Adrenal gland (tissue), 12 donors: ENCODE data around the gene MIA2. TPM values are rescaled to one million over a fixed set of nuclear protein-coding genes. Genes with fewer than 3 reads are reported as not detected.

ENCODE experiments used
- DNase-seq, 7 donors: peaks; one replicate each; pipeline ENCODE4 v3.0.0-alpha.2; 2019 to 2020
- H3K27ac ChIP-seq, 5 donors: fragments of 200-600 bp; sonication (generic) in 4 of 5; 1 replicate in 3 of 5; 2 replicates in 2 of 5; pipeline versions ENCODE4 v1.5.1 to v1.8.0; 2016 to 2020; ENCODE audit warnings: mild to moderate bottlenecking in 1 of 5
- H3K27me3 ChIP-seq: fragments of 200-600 bp; 2 replicates; pipeline ENCODE4 v1.8.0; 2021
- H3K36me3 ChIP-seq, 2 donors: fragments of 200-600 bp; replicated peaks in 1 of 2; 1 replicate in 1 of 2; 2 replicates in 1 of 2; pipeline versions ENCODE4 v1.5.1 to v1.8.0; 2018 to 2022
- H3K4me1 ChIP-seq, 2 donors: fragments of 200-600 bp; replicated peaks in 1 of 2; 1 replicate in 1 of 2; 2 replicates in 1 of 2; pipeline versions ENCODE4 v1.5.1 to v1.8.0; 2018 to 2021
- H3K4me3 ChIP-seq, 4 donors: fragments of 200-600 bp; sonication (generic) in 3 of 4; one replicate each; pipeline ENCODE4 v1.5.1; 2016 to 2018
- H3K9me3 ChIP-seq, 3 donors: fragments of 200-600 bp; sonication (generic) in 1 of 3; replicated peaks in 1 of 3; 1 replicate in 2 of 3; 2 replicates in 1 of 3; pipeline versions ENCODE4 v1.5.1 to v1.8.0; 2016 to 2021
- CTCF ChIP-seq, 6 experiments: fragments of 450-650 bp in 4 of 6; fragments of 200-600 bp in 2 of 6; sonication (generic) in 1 of 6; IDR thresholded peaks; 1 replicate in 5 of 6; 2 replicates in 1 of 6; pipeline versions ENCODE4 v1.5.1 to v1.8.0; 2016 to 2021; ENCODE audit warnings: antibody characterized with exemption in 6 of 6, mild to moderate bottlenecking in 2 of 6, moderate library complexity in 1 of 6
- POLR2A ChIP-seq, 2 donors: fragments of 450-650 bp; IDR thresholded peaks; one replicate each; pipeline ENCODE4 v1.6.1; 2017; ENCODE audit warnings: antibody characterized with exemption in 2 of 2, mild to moderate bottlenecking in 2 of 2, moderate library complexity in 1 of 2
- WGBS, 4 donors: extraction: QIAGEN DNeasy Blood & Tissue Kit in 2 of 4; methylation state at CpG; one replicate each; pipeline versions ENCODE4 v1.1.5 to v1.1.7; 2013 to 2017; 5-methylcytosine and 5-hydroxymethylcytosine counted together
- intact Hi-C, 2 donors: fragments of 100-400 bp; cut with DNase I; formaldehyde crosslinking; loops; one replicate each; pipeline versions ENCODE4 v1.14.1 to v1.15.0; 2022 to 2023
- polyA plus RNA-seq, 3 donors: library from polyadenylated mRNA; stranded (reverse); fragments of 200-250 nt in 2 of 3; fragments of 350-450 nt in 1 of 3; fragmentation: Illumina TruSeq in 1 of 3; extraction: RNeasy Lipid Tissue Mini Kit (QIAGEN cat#74804) in 1 of 3; gene quantifications; one replicate each; pipeline ENCODE4 v1.2.3, GENCODE V29; 2013 to 2014
- total RNA-seq, 9 donors: library from RNA; depleted of rRNA in 4 of 9; stranded (reverse); fragments of >200 nt in 4 of 9; fragments of 120-200 nt in 1 of 9; fragmentation: NEBNext Ultra II Directional in 1 of 9; extraction: Animal tissue kit (Norgen Biotek cat#: 25700) in 1 of 9; gene quantifications; one replicate each; pipeline versions ENCODE4 v1.1.0 to v1.2.4, GENCODE V29; 2013 to 2023
- donor health status: healthy with polysubstance abuse.
- donor health status: Bipolar disorder and iron deficiency.
- donor health status: DM: yes; HTN: yes; CAD: no.
- donor health status: DM: no; HTN: no; CAD: no.
- donor health status: DM: no; HTN: no; CAD: no.
- donor health status: DM: yes; HTN: yes; CAD: no.

Gene MIA2
- total and polyA plus RNA-seq, 12 donors: 24.8 to 62.0 (median 41.5) TPM

GRCh38 chr14:39423793-39424192 is 190.1 kb downstream of the MIA2 start:
- H3K4me3 ChIP-seq: no peak overlapping the region
- no peaks in the 10 kb centered on the region for H3K27me3 ChIP-seq
- intact Hi-C loops: loop anchor here in 1 of 2 donors (10.0 kb wide), 1 partner anchor 49 kb away; no protein-coding TSS in a partner anchor
- H3K36me3 ChIP-seq: no peaks in the 10 kb centered on the region
- TF ChIP-seq POLR2A (IDR thresholded peaks at IDR 0.05): no peak
- no peak for TF ChIP-seq CTCF (IDR thresholded peaks at IDR 0.05)
- no peak overlapping the region for H3K27ac ChIP-seq
- peaks cover 12 to 55% of the 10 kb centered on the region in 2 donors for H3K4me1 ChIP-seq
- DNase-seq: no peak
- WGBS, 4 donors: 89 to 91% (median 91%) methylated on average over 3 of the region's 3 CpGs
- no peaks in the 10 kb centered on the region for H3K9me3 ChIP-seq

DNA sequence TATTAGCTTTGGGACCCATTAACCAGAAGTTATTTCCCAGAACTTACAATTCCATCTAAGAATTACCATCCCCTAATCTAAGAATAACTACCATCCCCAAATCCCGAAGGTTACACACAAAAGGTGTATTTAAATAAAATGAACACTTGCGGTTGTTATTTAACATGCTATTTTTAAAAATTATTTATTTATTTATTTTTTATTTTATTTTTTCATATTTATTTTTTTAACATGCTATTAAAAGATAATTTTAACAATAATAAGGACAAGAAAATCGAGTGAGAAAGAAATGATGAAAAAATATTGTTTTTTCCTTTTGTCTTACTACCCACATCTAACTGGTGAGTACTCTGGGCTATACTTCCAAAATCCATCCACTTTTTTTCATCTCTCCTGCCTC is 192.2 kb downstream of the MIA2 start:
- Histone ChIP-seq H3K36me3 (no peaks in the 10 kb centered on the region), H3K27me3 (no peaks in the 10 kb centered on the region), H3K4me1 (peaks cover 25 to 69% of the 10 kb centered on the region in 2 donors), H3K9me3 (no peaks in the 10 kb centered on the region), H3K4me3 (no peak overlapping the region), H3K27ac (no peak overlapping the region)
- intact Hi-C loops: loop anchor here in 1 of 2 donors (10.0 kb wide), 1 partner anchor 51 kb away; no protein-coding TSS in a partner anchor
- no peak for TF ChIP-seq CTCF (IDR thresholded peaks at IDR 0.05)
- 88 to 90% (median 90%) methylated on average over 3 of the region's 3 CpGs for WGBS, 4 donors
- no peak for DNase-seq

DNA sequence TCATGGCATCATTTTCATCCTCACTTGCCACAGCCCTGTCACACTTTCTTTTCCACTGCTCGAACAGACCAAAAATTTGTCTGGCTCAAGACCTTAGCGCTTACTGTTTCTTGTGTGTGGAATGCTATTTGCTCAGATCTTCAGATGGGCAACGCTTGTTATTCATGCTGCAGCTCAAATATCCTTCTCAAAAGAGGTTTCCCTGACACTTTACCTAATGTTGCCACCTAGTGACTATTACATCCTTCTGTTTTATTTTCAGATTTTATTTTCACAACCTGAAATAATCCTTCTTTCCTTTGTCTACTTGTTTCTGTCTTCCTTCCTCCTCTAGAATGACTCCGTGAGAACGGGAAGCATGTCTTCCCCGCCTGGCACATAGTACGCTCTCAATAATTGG is 192.9 kb downstream of the MIA2 start:
- H3K4me1 ChIP-seq: peaks cover 25 to 69% of the 10 kb centered on the region in 2 donors
- peak in 1 of 2 donors; percentile 16 for TF ChIP-seq POLR2A (IDR thresholded peaks at IDR 0.05)
- TF ChIP-seq CTCF (IDR thresholded peaks at IDR 0.05): peak in 5 of 6 experiments; percentile 20 to 50 (median 40)
- H3K36me3 ChIP-seq: no peaks in the 10 kb centered on the region
- WGBS, 4 donors: 28 to 33% (median 32%) methylated on average over 7 of the region's 7 CpGs
- no peak for DNase-seq
- H3K27me3 ChIP-seq: no peaks in the 10 kb centered on the region
- H3K27ac ChIP-seq: peak overlapping the region in 1 of 5 donors; percentile 28
- H3K9me3 ChIP-seq: no peaks in the 10 kb centered on the region
- no peak overlapping the region for H3K4me3 ChIP-seq
- intact Hi-C loops: loop anchor here in 1 of 2 donors (10.0 kb wide), 1 partner anchor 52 kb away; no protein-coding TSS in a partner anchor

DNA sequence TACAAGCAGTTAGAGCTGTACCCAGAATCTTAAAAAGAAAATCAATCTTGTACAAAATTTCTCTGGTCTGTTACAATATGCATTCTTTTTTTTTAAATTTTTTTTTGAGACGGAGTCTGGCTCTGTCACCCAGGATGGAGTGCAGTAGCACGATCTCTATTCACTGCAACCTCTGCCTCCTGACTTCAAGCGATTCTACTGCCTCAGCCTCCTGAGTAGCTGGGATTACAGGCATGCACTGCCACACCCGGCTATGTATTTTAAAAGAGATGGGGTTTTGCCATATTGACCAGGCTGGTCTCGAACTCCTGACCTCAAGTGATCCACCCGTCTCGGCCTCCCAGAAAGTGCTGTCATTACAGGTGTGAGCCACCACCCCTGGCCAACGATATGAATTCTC is 194.4 kb downstream of the MIA2 start:
- 89 to 94% (median 90%) methylated on average over 8 of the region's 8 CpGs for WGBS, 4 donors
- H3K4me1 ChIP-seq: peaks cover 26 to 62% of the 10 kb centered on the region in 2 donors
- H3K4me3 ChIP-seq: no peak overlapping the region
- H3K27ac ChIP-seq: no peak overlapping the region
- no peak for TF ChIP-seq CTCF (IDR thresholded peaks at IDR 0.05)
- no peak for TF ChIP-seq POLR2A (IDR thresholded peaks at IDR 0.05)
- intact Hi-C loops: loop anchor here in 1 of 2 donors (10.0 kb wide), 1 partner anchor 53 kb away; no protein-coding TSS in a partner anchor
- no peaks in the 10 kb centered on the region for H3K36me3 ChIP-seq
- no peaks in the 10 kb centered on the region for H3K9me3 ChIP-seq
- H3K27me3 ChIP-seq: no peaks in the 10 kb centered on the region
- no peak for DNase-seq
